Lung (tissue), 12 donors: ENCODE measurements around the gene TAPBP. TPM values are rescaled to one million over a fixed set of nuclear protein-coding genes. Genes with fewer than 3 reads are reported as not detected.

Experiments used
- ATAC-seq: fragments of 200-7000 bp; cut with Tn5 transposase; one replicate; pipeline ENCODE4 v1.9.1; 2020; ENCODE audit warnings: moderate number of reproducible peaks; ENCODE audit not compliant: insufficient read depth, low FRiP score
- DNase-seq, 3 donors: peaks; one replicate each; pipeline ENCODE4 v3.0.0-alpha.2; 2013 to 2017
- H3K27ac ChIP-seq, 2 donors: one replicate each; pipeline ENCODE4 v1.5.1; 2013; ENCODE audit warnings: mild to moderate bottlenecking in 2 of 2, moderate library complexity in 2 of 2, control low read depth in 1 of 2, inconsistent platforms in 1 of 2, low read depth in 1 of 2, low read length in 1 of 2
- H3K27me3 ChIP-seq, 3 donors: one replicate each; pipeline ENCODE4 v1.5.1; 2013; ENCODE audit warnings: low read length in 2 of 3; ENCODE audit not compliant: control insufficient read depth in 3 of 3, insufficient read depth in 3 of 3
- H3K36me3 ChIP-seq, 4 donors: one replicate each; pipeline ENCODE4 v1.5.1; 2013; ENCODE audit warnings: low read length in 4 of 4, mild to moderate bottlenecking in 1 of 4, moderate library complexity in 1 of 4; ENCODE audit not compliant: control insufficient read depth in 4 of 4, insufficient read depth in 4 of 4
- H3K4me1 ChIP-seq, 5 donors: one replicate each; pipeline ENCODE4 v1.5.1; 2013; ENCODE audit warnings: low read length in 5 of 5, mild to moderate bottlenecking in 2 of 5, moderate library complexity in 1 of 5; ENCODE audit not compliant: control insufficient read depth in 5 of 5, insufficient read depth in 5 of 5
- H3K4me3 ChIP-seq: one replicate; pipeline ENCODE4 v1.5.1; 2013; ENCODE audit warnings: mild to moderate bottlenecking, control low read depth, moderate library complexity
- H3K9ac ChIP-seq, 2 donors: one replicate each; pipeline ENCODE4 v1.5.1; 2013; ENCODE audit warnings: low read length in 2 of 2, control low read depth in 1 of 2; ENCODE audit not compliant: insufficient read depth in 1 of 2
- H3K9me3 ChIP-seq, 4 donors: one replicate each; pipeline ENCODE4 v1.5.1; 2013; ENCODE audit warnings: low read length in 3 of 4, mild to moderate bottlenecking in 1 of 4, moderate library complexity in 1 of 4; ENCODE audit not compliant: control insufficient read depth in 4 of 4, insufficient read depth in 3 of 4
- WGBS, 2 donors: extraction: QIAGEN DNeasy Blood & Tissue Kit; methylation state at CpG; one replicate each; pipeline ENCODE4 v1.1.7; 2013; 5-methylcytosine and 5-hydroxymethylcytosine counted together
- polyA plus RNA-seq, 2 donors: library from polyadenylated mRNA; stranded (reverse); fragments of 200-250 nt; gene quantifications; one replicate each; pipeline ENCODE4 v1.2.1, GENCODE V29; 2013
- total RNA-seq, 2 donors: library from RNA; depleted of rRNA in 1 of 2; stranded (reverse); fragments of >200 nt in 1 of 2; gene quantifications; one replicate each; pipeline ENCODE4 v1.2.1, GENCODE V29; 2014 to 2021
- TF ChIP-seq, protein P1 (sequence below): IDR thresholded peaks from 2 replicates; pipeline ENCODE4 v1.5.1; 2012; ENCODE audit warnings: mild to moderate bottlenecking; ENCODE audit errors: control extremely low read depth, extremely low read depth
- donor health status: control.
- donor health status: control.
- donor health status: Bipolar disorder and iron deficiency.
- donor health status: healthy.
- donor health status: DM: yes; HTN: yes; CAD: no.

TAPBP gene
- total and polyA plus RNA-seq, 4 donors: 78.7 to 241 (median 117) TPM

DNA sequence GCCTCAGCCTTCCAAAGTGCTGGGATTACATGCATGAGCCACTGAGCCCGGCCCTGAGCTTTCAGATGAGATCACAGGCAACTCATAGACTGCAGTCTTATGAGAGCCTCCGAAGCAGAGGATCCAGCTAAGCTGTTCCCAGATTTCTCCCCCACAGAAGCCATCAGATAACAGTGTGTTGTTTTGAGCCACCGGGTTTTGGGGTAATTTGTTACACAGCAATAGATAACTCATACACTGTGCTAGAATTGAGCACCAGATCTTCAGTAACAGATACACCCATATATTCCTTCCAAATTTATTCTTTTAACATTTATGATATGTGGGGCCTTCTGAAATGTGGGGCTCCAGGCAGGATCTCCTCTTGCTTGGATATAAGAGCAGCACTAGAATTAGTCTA, 22.6 kb upstream of the TAPBP start:
- Histone ChIP-seq H3K27ac (no peak overlapping the region), H3K27me3 (no peaks in the 10 kb centered on the region), H3K9me3 (no peaks in the 10 kb centered on the region), H3K9ac (no peak overlapping the region), H3K4me1 (no peaks in the 10 kb centered on the region), H3K36me3 (no peaks in the 10 kb centered on the region), H3K4me3 (no peak overlapping the region)
- TF ChIP-seq, protein P1, sequence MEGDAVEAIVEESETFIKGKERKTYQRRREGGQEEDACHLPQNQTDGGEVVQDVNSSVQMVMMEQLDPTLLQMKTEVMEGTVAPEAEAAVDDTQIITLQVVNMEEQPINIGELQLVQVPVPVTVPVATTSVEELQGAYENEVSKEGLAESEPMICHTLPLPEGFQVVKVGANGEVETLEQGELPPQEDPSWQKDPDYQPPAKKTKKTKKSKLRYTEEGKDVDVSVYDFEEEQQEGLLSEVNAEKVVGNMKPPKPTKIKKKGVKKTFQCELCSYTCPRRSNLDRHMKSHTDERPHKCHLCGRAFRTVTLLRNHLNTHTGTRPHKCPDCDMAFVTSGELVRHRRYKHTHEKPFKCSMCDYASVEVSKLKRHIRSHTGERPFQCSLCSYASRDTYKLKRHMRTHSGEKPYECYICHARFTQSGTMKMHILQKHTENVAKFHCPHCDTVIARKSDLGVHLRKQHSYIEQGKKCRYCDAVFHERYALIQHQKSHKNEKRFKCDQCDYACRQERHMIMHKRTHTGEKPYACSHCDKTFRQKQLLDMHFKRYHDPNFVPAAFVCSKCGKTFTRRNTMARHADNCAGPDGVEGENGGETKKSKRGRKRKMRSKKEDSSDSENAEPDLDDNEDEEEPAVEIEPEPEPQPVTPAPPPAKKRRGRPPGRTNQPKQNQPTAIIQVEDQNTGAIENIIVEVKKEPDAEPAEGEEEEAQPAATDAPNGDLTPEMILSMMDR: no peak
- 86 to 98% methylated on average over 3 of the region's 3 CpGs for WGBS, 2 donors
- ATAC-seq: no peak
- no peak for DNase-seq

DNA sequence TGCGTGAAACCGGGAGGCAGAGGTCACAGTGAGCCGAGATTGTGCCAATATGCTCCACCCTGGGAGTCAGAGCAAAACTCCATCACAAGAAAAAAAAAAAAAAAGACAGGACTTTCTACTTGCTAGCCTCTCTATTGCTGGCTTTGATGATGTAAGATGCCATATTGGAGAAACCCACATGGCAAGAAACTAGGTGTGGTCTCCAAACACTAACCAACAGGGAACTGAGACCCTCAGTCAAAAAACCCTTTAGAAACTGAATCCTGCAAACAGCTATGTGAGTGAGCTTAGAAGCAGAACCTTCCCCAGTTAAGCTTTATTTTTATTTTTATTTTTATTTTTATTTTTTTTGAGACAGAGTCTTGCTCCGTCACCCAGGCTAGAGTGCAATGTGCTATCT, 22.0 kb upstream of the TAPBP start:
- no peaks in the 10 kb centered on the region for H3K4me1 ChIP-seq
- H3K27ac ChIP-seq: no peak overlapping the region
- H3K4me3 ChIP-seq: no peak overlapping the region
- DNase-seq (no peak), ATAC-seq (no peak)
- no peak overlapping the region for H3K9ac ChIP-seq
- TF ChIP-seq, protein P1: no peak
- WGBS, 2 donors: 85 to 93% methylated on average over 4 of the region's 4 CpGs
- H3K9me3 ChIP-seq: no peaks in the 10 kb centered on the region
- H3K27me3 ChIP-seq: no peaks in the 10 kb centered on the region
- no peaks in the 10 kb centered on the region for H3K36me3 ChIP-seq

DNA sequence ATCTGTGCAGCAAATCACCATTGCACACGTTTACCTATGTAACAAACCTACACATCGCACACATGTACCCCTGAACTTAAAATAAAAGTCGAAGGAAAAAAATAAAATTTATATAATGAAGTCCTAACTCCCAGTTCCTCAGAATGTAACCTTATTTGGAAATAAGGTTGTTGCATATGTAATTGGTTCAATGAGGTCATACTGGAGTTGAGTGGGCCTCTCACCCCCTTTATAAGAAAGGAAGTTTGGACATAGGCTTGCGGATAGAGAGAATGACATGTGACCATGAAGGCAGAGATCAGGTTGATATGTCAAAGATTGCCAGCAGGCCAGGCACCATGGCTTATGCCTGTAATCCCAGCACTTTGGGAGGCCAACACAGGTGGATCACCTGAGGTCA, 19.8 kb upstream of the TAPBP start:
- Histone ChIP-seq H3K4me1 (no peaks in the 10 kb centered on the region), H3K9ac (no peak overlapping the region), H3K27ac (no peak overlapping the region), H3K27me3 (no peaks in the 10 kb centered on the region), H3K9me3 (no peaks in the 10 kb centered on the region), H3K4me3 (no peak overlapping the region), H3K36me3 (no peaks in the 10 kb centered on the region)
- TF ChIP-seq, protein P1: no peak
- WGBS, 2 donors: 82 to 89% methylated on average over 4 of the region's 4 CpGs
- DNase-seq: no peak
- no peak for ATAC-seq

DNA sequence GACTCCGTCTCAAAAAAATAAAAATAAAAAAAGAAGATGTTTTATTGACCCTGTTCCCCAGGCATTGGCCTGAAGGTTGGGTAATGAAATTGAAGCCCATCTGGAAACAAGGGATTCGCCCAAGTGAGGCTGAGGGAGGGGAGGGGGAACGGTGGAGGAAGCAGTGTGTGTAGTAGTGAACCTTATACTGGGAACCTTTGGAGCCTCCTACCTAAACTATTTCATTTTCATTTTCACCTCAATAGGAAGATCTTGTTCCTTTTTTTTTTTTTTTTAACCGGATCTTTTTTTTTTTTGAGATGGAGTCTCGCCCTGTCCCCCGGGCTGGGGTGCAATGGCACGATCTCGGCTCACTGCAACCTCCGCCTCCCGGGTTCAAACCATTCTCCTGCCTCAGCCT, 16.9 kb upstream of the TAPBP start:
- H3K27ac ChIP-seq: no peak overlapping the region
- no peaks in the 10 kb centered on the region for H3K4me1 ChIP-seq
- H3K27me3 ChIP-seq: no peaks in the 10 kb centered on the region
- H3K36me3 ChIP-seq: no peaks in the 10 kb centered on the region
- H3K9me3 ChIP-seq: no peaks in the 10 kb centered on the region
- TF ChIP-seq, protein P1: no peak
- ATAC-seq: no peak
- WGBS, 2 donors: 59 to 80% methylated on average over 10 of the region's 10 CpGs
- H3K4me3 ChIP-seq: no peak overlapping the region
- DNase-seq: no peak
- no peak overlapping the region for H3K9ac ChIP-seq
